Breast epithelium (tissue), 4 donors: ENCODE results near the gene GRIFIN. TPM values are rescaled to one million over a fixed set of nuclear protein-coding genes. Genes with fewer than 3 reads are reported as not detected.

Source experiments
- DNase-seq, 2 donors: peaks; one replicate each; pipeline ENCODE4 v3.0.0-alpha.2; 2019; ENCODE audit warnings: low spot score in 2 of 2
- H3K27ac ChIP-seq, 2 donors: fragments of 200-600 bp; sonication (generic) in 1 of 2; one replicate each; pipeline ENCODE4 v1.5.1; 2016 to 2019; ENCODE audit warnings: mild to moderate bottlenecking in 1 of 2
- H3K27me3 ChIP-seq, 2 donors: fragments of 200-600 bp; sonication (generic) in 1 of 2; one replicate each; pipeline versions ENCODE4 v1.5.1 to v1.6.0; 2017 to 2019; ENCODE audit warnings: control low read depth in 1 of 2, mild to moderate bottlenecking in 1 of 2
- H3K36me3 ChIP-seq: fragments of 200-600 bp; one replicate; pipeline ENCODE4 v1.5.1; 2019
- H3K4me1 ChIP-seq, 2 donors: fragments of 200-600 bp; sonication (generic); one replicate each; pipeline ENCODE4 v1.5.1; 2016 to 2019; ENCODE audit warnings: control low read depth in 1 of 2
- H3K4me3 ChIP-seq, 3 donors: fragments of 200-600 bp; sonication (generic); 1 replicate in 2 of 3; 2 replicates in 1 of 3; pipeline ENCODE4 v1.5.1; 2016 to 2019; ENCODE audit warnings: mild to moderate bottlenecking in 3 of 3, moderate library complexity in 2 of 3
- H3K9me3 ChIP-seq, 2 donors: fragments of 200-600 bp; sonication (generic) in 1 of 2; one replicate each; pipeline ENCODE4 v1.5.1; 2016 to 2019; ENCODE audit warnings: control low read depth in 1 of 2
- POLR2A ChIP-seq: fragments of 450-650 bp; IDR thresholded peaks from one replicate; pipeline ENCODE4 v1.6.1; 2016; ENCODE audit warnings: antibody characterized with exemption, mild to moderate bottlenecking, moderate library complexity
- POLR2AphosphoS5 ChIP-seq, 3 donors: sonication (generic); formaldehyde crosslinking; IDR thresholded peaks; one replicate each; pipeline ENCODE4 v1.6.1; 2017; ENCODE audit warnings: antibody characterized with exemption in 3 of 3
- intact Hi-C: fragments of 100-400 bp; cut with DNase I; formaldehyde crosslinking; loops from one replicate; pipeline ENCODE4 v1.15.1; 2023; ENCODE audit warnings: low total_unique reads
- total RNA-seq, 3 donors: library from RNA; depleted of rRNA; stranded (reverse); fragments of >200 nt; gene quantifications; one replicate each; pipeline ENCODE4 v1.1.0, GENCODE V29; 2016
- TF ChIP-seq, protein P1 (sequence below), 3 donors: fragments of 450-650 bp; IDR thresholded peaks; one replicate each; pipeline ENCODE4 v1.5.1; 2016 to 2017; ENCODE audit warnings: antibody characterized with exemption in 3 of 3, mild to moderate bottlenecking in 3 of 3, moderate library complexity in 3 of 3

The GRIFIN gene
- total RNA-seq, 3 donors from 2014 or later, result not detected

GRCh38 chr7:2512179-2512661, 36.0 kb upstream of the GRIFIN start:
- no peaks in the 10 kb centered on the region for H3K9me3 ChIP-seq
- DNase-seq, result no peak
- no peak for TF ChIP-seq POLR2A
- TF ChIP-seq, protein P1, sequence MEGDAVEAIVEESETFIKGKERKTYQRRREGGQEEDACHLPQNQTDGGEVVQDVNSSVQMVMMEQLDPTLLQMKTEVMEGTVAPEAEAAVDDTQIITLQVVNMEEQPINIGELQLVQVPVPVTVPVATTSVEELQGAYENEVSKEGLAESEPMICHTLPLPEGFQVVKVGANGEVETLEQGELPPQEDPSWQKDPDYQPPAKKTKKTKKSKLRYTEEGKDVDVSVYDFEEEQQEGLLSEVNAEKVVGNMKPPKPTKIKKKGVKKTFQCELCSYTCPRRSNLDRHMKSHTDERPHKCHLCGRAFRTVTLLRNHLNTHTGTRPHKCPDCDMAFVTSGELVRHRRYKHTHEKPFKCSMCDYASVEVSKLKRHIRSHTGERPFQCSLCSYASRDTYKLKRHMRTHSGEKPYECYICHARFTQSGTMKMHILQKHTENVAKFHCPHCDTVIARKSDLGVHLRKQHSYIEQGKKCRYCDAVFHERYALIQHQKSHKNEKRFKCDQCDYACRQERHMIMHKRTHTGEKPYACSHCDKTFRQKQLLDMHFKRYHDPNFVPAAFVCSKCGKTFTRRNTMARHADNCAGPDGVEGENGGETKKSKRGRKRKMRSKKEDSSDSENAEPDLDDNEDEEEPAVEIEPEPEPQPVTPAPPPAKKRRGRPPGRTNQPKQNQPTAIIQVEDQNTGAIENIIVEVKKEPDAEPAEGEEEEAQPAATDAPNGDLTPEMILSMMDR (IDR thresholded peaks at IDR 0.05), result no peak
- no peak for TF ChIP-seq POLR2AphosphoS5 (IDR thresholded peaks at IDR 0.05)
- no peaks in the 10 kb centered on the region for H3K27me3 ChIP-seq
- no peak overlapping the region for H3K4me3 ChIP-seq
- H3K27ac ChIP-seq, result peak overlapping the region; percentile 21 to 80
- peaks cover 24 to 31% of the 10 kb centered on the region in 2 donors for H3K4me1 ChIP-seq
- H3K36me3 ChIP-seq, result no peaks in the 10 kb centered on the region
- intact Hi-C loops, result no loop called here

GRCh38 chr7:2511769-2512168, 35.6 kb upstream of the GRIFIN start:
- Histone ChIP-seq H3K9me3 (no peaks in the 10 kb centered on the region), H3K4me1 (peaks cover 24 to 30% of the 10 kb centered on the region in 2 donors), H3K27ac (peak overlapping the region; percentile 21 to 80), H3K4me3 (peak overlapping the region in 1 of 3 donors; percentile 20), H3K27me3 (no peaks in the 10 kb centered on the region), H3K36me3 (no peaks in the 10 kb centered on the region)
- intact Hi-C loops, result no loop called here
- TF ChIP-seq, protein P1 (IDR thresholded peaks at IDR 0.05), result no peak
- TF ChIP-seq POLR2A (no peak), POLR2AphosphoS5 (IDR thresholded peaks at IDR 0.05) (no peak)
- DNase-seq, result no peak

DNA sequence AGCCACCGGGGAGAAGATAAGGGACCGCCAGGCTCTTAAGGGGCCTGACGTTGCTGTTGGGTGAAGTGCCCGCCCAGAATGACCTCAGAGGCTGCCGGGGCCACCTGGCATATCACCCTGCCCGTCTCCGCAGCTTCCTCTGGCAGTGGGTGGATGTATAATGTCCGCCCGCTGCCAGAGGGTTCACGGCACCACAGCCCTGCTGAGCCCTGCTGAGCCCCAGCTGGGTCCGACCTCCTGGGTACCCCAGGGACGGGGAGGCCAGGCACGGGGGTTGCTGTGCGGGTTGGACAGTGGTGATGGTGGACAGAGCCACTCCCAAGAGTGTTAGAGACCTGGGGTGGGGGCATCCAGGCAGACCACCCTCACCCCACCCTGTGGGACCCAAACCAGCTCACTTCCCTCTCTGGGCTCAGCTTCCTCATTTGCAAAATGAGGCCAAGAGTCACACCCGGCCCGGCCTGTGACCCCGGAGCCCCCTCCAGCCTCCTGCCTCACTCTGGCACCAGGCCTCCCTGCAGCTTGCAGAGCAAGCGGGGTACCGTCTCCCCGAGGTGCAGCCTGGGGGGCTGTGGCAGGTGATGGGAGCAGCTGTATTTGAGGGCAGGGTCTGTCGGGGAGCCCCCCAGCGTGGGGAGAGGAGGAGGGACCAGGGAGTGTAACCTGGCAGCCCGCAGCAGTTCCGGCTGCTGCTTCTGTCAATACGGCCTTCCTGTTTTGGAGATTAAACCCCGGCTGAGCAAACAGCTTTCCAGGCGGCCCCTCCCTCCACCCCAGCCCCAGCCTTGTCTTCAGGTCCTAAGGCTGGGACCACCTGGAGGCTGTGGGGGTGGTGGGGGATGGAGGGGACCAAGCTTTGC, 34.9 kb upstream of the GRIFIN start:
- H3K27ac ChIP-seq, result peak overlapping the region; percentile 21 to 80
- H3K27me3 ChIP-seq, result no peaks in the 10 kb centered on the region
- intact Hi-C loops, result no loop called here
- H3K36me3 ChIP-seq, result no peaks in the 10 kb centered on the region
- no peak for DNase-seq
- peaks cover 24 to 30% of the 10 kb centered on the region in 2 donors for H3K4me1 ChIP-seq
- H3K4me3 ChIP-seq, result peak overlapping the region in 1 of 3 donors; percentile 20
- TF ChIP-seq POLR2A (no peak), POLR2AphosphoS5 (IDR thresholded peaks at IDR 0.05) (no peak)
- TF ChIP-seq, protein P1 (IDR thresholded peaks at IDR 0.05), result no peak
- H3K9me3 ChIP-seq, result no peaks in the 10 kb centered on the region

GRCh38 chr7:2510130-2510776, 34.1 kb upstream of the GRIFIN start:
- Histone ChIP-seq H3K9me3 (no peaks in the 10 kb centered on the region), H3K36me3 (no peaks in the 10 kb centered on the region), H3K4me3 (no peak overlapping the region), H3K27ac (peak overlapping the region in 1 of 2 donors; percentile 80), H3K4me1 (peaks cover 24 to 30% of the 10 kb centered on the region in 2 donors), H3K27me3 (no peaks in the 10 kb centered on the region)
- TF ChIP-seq POLR2AphosphoS5 (IDR thresholded peaks at IDR 0.05) (no peak), POLR2A (no peak)
- TF ChIP-seq, protein P1 (IDR thresholded peaks at IDR 0.05), result no peak
- no peak for DNase-seq
- intact Hi-C loops, result no loop called here
